Astrocyte (in vitro differentiated cells and primary cell): ENCODE measurements around the gene ZNF292. TPM values are rescaled to one million over a fixed set of nuclear protein-coding genes. Genes with fewer than 3 reads are reported as not detected.

Source experiments
- DNase-seq: peaks from one replicate; pipeline ENCODE4 v3.0.0-alpha.2; 2010; ENCODE audit warnings: low read depth
- FAIRE-seq: peaks from 2 replicates; lab custom pipeline; 2011; peaks lifted over from hg19 to GRCh38; lab: Jason Lieb, UNC
- H2AFZ ChIP-seq: 2 replicates; pipeline ENCODE4 v1.6.0; 2012; ENCODE audit warnings: low read depth, low read length, inconsistent platforms
- H3K27ac ChIP-seq: 2 replicates; pipeline ENCODE4 v1.5.1; 2011; ENCODE audit warnings: low read depth, low read length, inconsistent platforms
- H3K27me3 ChIP-seq: 2 replicates; pipeline ENCODE4 v1.6.0; 2011; ENCODE audit warnings: low read length, inconsistent platforms; ENCODE audit not compliant: insufficient read depth
- H3K36me3 ChIP-seq: 2 replicates; pipeline ENCODE4 v1.5.1; 2011; ENCODE audit warnings: low read length, inconsistent platforms; ENCODE audit not compliant: insufficient read depth
- H3K4me1 ChIP-seq: 2 replicates; pipeline ENCODE4 v1.5.1; 2011; ENCODE audit warnings: low read length, inconsistent platforms; ENCODE audit not compliant: insufficient read depth
- H3K4me2 ChIP-seq: 2 replicates; pipeline ENCODE4 v1.6.0; 2012; ENCODE audit warnings: low read length, inconsistent platforms
- H3K4me3 ChIP-seq: 2 replicates; pipeline ENCODE4 v1.5.1; 2011; ENCODE audit warnings: low read depth, mild to moderate bottlenecking, low read length, inconsistent platforms; ENCODE audit not compliant: insufficient read depth
- H3K79me2 ChIP-seq: 2 replicates; pipeline ENCODE4 v1.6.0; 2012; ENCODE audit warnings: mild to moderate bottlenecking, low read length, inconsistent platforms; ENCODE audit not compliant: insufficient read depth
- H3K9ac ChIP-seq: 2 replicates; pipeline ENCODE4 v1.6.0; 2012; ENCODE audit warnings: mild to moderate bottlenecking, low read length, inconsistent platforms
- H3K9me3 ChIP-seq: 2 replicates; pipeline ENCODE4 v1.5.1; 2012; ENCODE audit warnings: low read depth, mild to moderate bottlenecking, low read length, inconsistent platforms; ENCODE audit not compliant: insufficient read depth
- H4K20me1 ChIP-seq: 2 replicates; pipeline ENCODE4 v1.6.0; 2012; ENCODE audit warnings: low read length, inconsistent platforms; ENCODE audit not compliant: insufficient read depth
- H3K27ac Mint-ChIP-seq: one replicate; pipeline ENCODE4 v1.8.0; 2021; ENCODE audit warnings: mild to moderate bottlenecking, mixed read lengths; ENCODE audit not compliant: unreplicated experiment
- H3K27me3 Mint-ChIP-seq: one replicate; pipeline ENCODE4 v1.8.0; 2021; ENCODE audit warnings: low read depth, mixed read lengths; ENCODE audit not compliant: unreplicated experiment
- H3K36me3 Mint-ChIP-seq: one replicate; pipeline ENCODE4 v1.8.0; 2021; ENCODE audit warnings: low read depth, mixed read lengths; ENCODE audit not compliant: unreplicated experiment
- H3K4me1 Mint-ChIP-seq: one replicate; pipeline ENCODE4 v1.8.0; 2021; ENCODE audit warnings: low read depth, mixed read lengths; ENCODE audit not compliant: unreplicated experiment
- H3K4me3 Mint-ChIP-seq: one replicate; pipeline ENCODE4 v1.8.0; 2021; ENCODE audit warnings: mild to moderate bottlenecking, moderate library complexity, mixed read lengths; ENCODE audit not compliant: unreplicated experiment
- H3K9me3 Mint-ChIP-seq: one replicate; pipeline ENCODE4 v1.8.0; 2021; ENCODE audit warnings: mild to moderate bottlenecking, mixed read lengths; ENCODE audit not compliant: unreplicated experiment
- EZH2 ChIP-seq: IDR thresholded peaks from 2 replicates; pipeline ENCODE4 v1.6.1; 2012; ENCODE audit warnings: mild to moderate bottlenecking, low read length, inconsistent platforms; ENCODE audit not compliant: insufficient read depth
- total RNA-seq: library from RNA; stranded (reverse); gene quantifications from 2 replicates; pipeline ENCODE4 v1.2.1, GENCODE V29; 2021
- TF ChIP-seq, protein P1 (sequence below): IDR thresholded peaks from 2 replicates; pipeline ENCODE4 v1.5.1; 2011; ENCODE audit warnings: low read depth, mild to moderate bottlenecking, inconsistent platforms, low read length, moderate library complexity; ENCODE audit not compliant: insufficient read depth

ZNF292 gene
- total RNA-seq, 1 donor from 2014 or later: 31.5 TPM

DNA sequence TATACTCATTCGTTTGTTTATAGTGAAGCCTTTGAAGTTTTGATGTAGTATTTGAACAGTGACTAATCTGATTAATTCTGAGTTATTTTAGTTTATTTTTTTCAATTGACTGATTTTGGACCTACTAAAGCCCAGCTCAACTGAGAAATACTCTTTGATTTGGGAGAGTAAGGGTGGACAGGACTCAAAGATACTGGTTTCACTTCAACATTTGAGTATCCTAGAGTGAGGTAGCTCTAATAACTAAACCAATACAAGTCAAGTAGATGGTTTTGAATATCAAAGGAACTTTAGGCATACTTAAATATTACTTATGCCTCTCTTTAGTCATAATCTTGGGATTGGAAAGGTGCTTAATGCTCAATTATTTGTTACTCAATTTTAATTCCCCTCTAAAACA lies 65.6 kb downstream of the ZNF292 start:
- no peak for DNase-seq
- Mint-ChIP-seq H3K9me3 (no peaks in the 10 kb centered on the region), H3K4me3 (no peak overlapping the region), H3K36me3 (peaks cover 3% of the 10 kb centered on the region), H3K27me3 (no peaks in the 10 kb centered on the region), H3K27ac (no peak overlapping the region), H3K4me1 (no peaks in the 10 kb centered on the region)
- Histone ChIP-seq H3K4me2 (no peak overlapping the region), H3K4me3 (no peak overlapping the region), H3K27ac (no peak overlapping the region), H3K9me3 (no peaks in the 10 kb centered on the region), H3K79me2 (no peaks in the 10 kb centered on the region), H2AFZ (no peak overlapping the region), H3K9ac (no peak overlapping the region), H3K4me1 (no peaks in the 10 kb centered on the region), H4K20me1 (no peaks in the 10 kb centered on the region), H3K27me3 (no peaks in the 10 kb centered on the region), H3K36me3 (peaks cover 11% of the 10 kb centered on the region)
- no peak for FAIRE-seq
- TF ChIP-seq EZH2: no peak
- TF ChIP-seq, protein P1, sequence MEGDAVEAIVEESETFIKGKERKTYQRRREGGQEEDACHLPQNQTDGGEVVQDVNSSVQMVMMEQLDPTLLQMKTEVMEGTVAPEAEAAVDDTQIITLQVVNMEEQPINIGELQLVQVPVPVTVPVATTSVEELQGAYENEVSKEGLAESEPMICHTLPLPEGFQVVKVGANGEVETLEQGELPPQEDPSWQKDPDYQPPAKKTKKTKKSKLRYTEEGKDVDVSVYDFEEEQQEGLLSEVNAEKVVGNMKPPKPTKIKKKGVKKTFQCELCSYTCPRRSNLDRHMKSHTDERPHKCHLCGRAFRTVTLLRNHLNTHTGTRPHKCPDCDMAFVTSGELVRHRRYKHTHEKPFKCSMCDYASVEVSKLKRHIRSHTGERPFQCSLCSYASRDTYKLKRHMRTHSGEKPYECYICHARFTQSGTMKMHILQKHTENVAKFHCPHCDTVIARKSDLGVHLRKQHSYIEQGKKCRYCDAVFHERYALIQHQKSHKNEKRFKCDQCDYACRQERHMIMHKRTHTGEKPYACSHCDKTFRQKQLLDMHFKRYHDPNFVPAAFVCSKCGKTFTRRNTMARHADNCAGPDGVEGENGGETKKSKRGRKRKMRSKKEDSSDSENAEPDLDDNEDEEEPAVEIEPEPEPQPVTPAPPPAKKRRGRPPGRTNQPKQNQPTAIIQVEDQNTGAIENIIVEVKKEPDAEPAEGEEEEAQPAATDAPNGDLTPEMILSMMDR: no peak

DNA sequence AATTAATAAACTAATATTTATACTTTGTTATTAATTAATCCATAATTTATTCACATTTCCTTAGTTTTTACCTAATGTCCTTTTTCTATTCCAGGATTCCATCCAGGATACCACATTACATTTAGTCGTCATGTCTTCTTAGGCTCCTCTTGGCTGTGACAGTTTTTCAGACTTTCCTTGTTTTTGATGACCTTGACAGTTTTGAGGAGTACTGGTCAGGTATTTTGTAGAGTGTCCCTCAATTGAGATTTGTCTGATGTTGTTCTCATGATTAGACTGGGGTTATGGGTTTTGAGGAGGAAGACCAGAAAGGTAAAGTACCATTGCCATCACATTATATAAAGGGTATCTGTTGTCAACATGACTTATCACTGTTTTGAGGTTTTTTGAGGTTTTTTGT lies 67.3 kb downstream of the ZNF292 start:
- Histone ChIP-seq H3K36me3 (peaks cover 11% of the 10 kb centered on the region), H3K79me2 (peaks cover 3% of the 10 kb centered on the region), H2AFZ (no peak overlapping the region), H3K4me3 (no peak overlapping the region), H3K27ac (no peak overlapping the region), H3K4me1 (no peaks in the 10 kb centered on the region), H3K9ac (no peak overlapping the region), H3K9me3 (no peaks in the 10 kb centered on the region), H3K4me2 (no peak overlapping the region), H4K20me1 (no peaks in the 10 kb centered on the region), H3K27me3 (no peaks in the 10 kb centered on the region)
- Mint-ChIP-seq H3K27ac (no peak overlapping the region), H3K4me3 (no peak overlapping the region), H3K27me3 (no peaks in the 10 kb centered on the region), H3K36me3 (peaks cover 3% of the 10 kb centered on the region), H3K4me1 (no peaks in the 10 kb centered on the region), H3K9me3 (no peaks in the 10 kb centered on the region)
- DNase-seq (no peak), FAIRE-seq (no peak)
- TF ChIP-seq EZH2: no peak
- TF ChIP-seq, protein P1: no peak

DNA sequence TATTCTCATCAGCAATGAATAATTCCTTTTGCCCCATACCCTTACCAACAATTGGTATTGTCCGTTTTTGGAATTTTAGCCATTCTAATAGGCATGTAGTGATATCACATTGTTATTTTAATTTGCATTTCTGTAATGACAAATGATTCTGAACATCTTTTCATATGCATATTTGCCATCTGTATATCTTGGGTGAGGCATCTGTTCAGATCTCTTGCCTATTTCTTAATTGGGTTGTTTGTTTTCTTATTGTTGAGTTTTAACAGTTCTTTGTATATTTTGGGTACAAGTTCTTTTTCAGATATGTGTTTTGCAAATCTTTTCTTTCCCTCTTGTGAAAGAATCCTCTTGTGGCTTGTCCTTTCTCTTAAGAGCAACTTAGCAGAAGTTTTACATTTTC lies 69.6 kb downstream of the ZNF292 start:
- H3K36me3 ChIP-seq: peaks cover 7% of the 10 kb centered on the region
- TF ChIP-seq, protein P1: no peak
- TF ChIP-seq EZH2: no peak
- no peak overlapping the region for H3K4me3 ChIP-seq
- peaks cover 11% of the 10 kb centered on the region for H3K79me2 ChIP-seq
- DNase-seq: no peak
- H3K9me3 Mint-ChIP-seq: peaks cover 2% of the 10 kb centered on the region
- H3K4me3 Mint-ChIP-seq: no peak overlapping the region
- no peak overlapping the region for H3K9ac ChIP-seq
- H3K27ac ChIP-seq: no peak overlapping the region
- H3K4me2 ChIP-seq: no peak overlapping the region
- no peaks in the 10 kb centered on the region for H3K9me3 ChIP-seq
- no peak overlapping the region for H2AFZ ChIP-seq
- no peaks in the 10 kb centered on the region for H3K27me3 Mint-ChIP-seq
- H3K27me3 ChIP-seq: no peaks in the 10 kb centered on the region
- peaks cover 4% of the 10 kb centered on the region for H3K36me3 Mint-ChIP-seq
- H4K20me1 ChIP-seq: peaks cover 8% of the 10 kb centered on the region
- H3K4me1 Mint-ChIP-seq: no peaks in the 10 kb centered on the region
- FAIRE-seq: no peak
- no peaks in the 10 kb centered on the region for H3K4me1 ChIP-seq
- H3K27ac Mint-ChIP-seq: no peak overlapping the region
